Embryonic facial prominence (tissue), 1 donor: ENCODE results near the gene QSOX2.
"Not testable (repeated sequence)": the region's sequence is repeated elsewhere in the genome, so short reads cannot be mapped to it uniquely, and the experiment has no call there.

ENCODE experiments used
- DNase-seq: peaks from one replicate; pipeline ENCODE4 v3.0.0-alpha.2; 2016; ENCODE audit errors: extremely low spot score

The QSOX2 gene

GRCh38 chr9:136266641-136267040 lies 21.0 kb upstream of the QSOX2 start:
- not testable (repeated sequence) for DNase-seq

GRCh38 chr9:136265561-136266355 lies 20.1 kb upstream of the QSOX2 start:
- DNase-seq, result no peak

GRCh38 chr9:136264441-136265405 lies 19.1 kb upstream of the QSOX2 start:
- DNase-seq, result no peak

GRCh38 chr9:136264031-136264430 lies 18.4 kb upstream of the QSOX2 start:
- no peak for DNase-seq

GRCh38 chr9:136262671-136263178 lies 17.1 kb upstream of the QSOX2 start:
- DNase-seq, result no peak

- no peak for DNase-seq
These were observed 16.2 kb upstream of the QSOX2 start for GRCh38 chr9:136261686-136262430.

GRCh38 chr9:136260936-136261472 lies 15.4 kb upstream of the QSOX2 start:
- DNase-seq, result no peak

- no peak for DNase-seq
These were observed 14.9 kb upstream of the QSOX2 start for GRCh38 chr9:136260521-136260920.

GRCh38 chr9:136259836-136260235 lies 14.2 kb upstream of the QSOX2 start:
- DNase-seq, result no peak

GRCh38 chr9:136259517-136259813 lies 13.9 kb upstream of the QSOX2 start:
- no peak for DNase-seq

GRCh38 chr9:136258786-136259516 lies 13.3 kb upstream of the QSOX2 start:
- DNase-seq, result no peak

- DNase-seq, result no peak
These were observed 12.7 kb upstream of the QSOX2 start for GRCh38 chr9:136258299-136258625.

GRCh38 chr9:136257381-136258298 lies 12.0 kb upstream of the QSOX2 start:
- DNase-seq, result no peak

GRCh38 chr9:136255896-136256890 lies 10.6 kb upstream of the QSOX2 start:
- no peak for DNase-seq

- no peak for DNase-seq
These were observed 9.5 kb upstream of the QSOX2 start for GRCh38 chr9:136255166-136255538.

- no peak for DNase-seq
These were observed 9.0 kb upstream of the QSOX2 start for GRCh38 chr9:136254381-136255165.

GRCh38 chr9:136253246-136254130 lies 7.9 kb upstream of the QSOX2 start:
- no peak for DNase-seq
